Measurements from ENCODE around the gene PLD4.
A peak's percentile ranks its signal among the peaks of the same experiment; 100 is the strongest.

The PLD4 gene

DNA sequence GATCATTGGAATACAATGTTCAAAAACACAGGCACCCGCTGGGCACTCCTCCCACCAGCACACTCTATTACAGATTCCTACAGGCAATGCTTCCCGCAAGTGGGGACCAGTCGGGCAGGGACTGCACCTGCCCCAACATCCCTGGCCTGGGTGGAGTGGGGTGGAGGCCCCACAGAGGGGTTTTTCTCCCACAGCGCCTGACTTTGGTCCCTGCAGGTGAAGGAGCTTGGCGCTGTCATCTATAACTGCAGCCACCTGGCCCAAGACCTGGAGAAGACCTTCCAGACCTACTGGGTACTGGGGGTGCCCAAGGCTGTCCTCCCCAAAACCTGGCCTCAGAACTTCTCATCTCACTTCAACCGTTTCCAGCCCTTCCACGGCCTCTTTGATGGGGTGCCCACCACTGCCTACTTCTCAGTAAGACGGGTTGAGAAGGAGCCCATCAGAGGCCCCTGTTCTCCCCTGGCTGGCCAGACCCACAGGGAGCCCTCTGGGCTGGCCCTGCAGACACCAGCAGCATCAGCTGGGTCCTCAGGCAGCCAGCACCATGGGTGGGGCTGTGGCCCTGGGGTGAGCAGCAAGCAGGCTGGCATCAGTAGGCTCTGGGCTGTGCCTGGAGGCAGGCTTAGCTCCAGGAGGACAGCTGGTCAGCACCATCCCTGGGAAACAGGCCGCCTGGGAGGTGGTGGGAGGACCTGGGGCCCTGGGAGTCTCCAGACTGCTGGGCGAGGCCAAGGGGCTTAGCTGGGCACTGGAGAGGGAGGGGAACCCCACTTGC, 6.0 kb downstream of the PLD4 start:
- H3K79me1 ChIP-seq (replicated peaks; ENCODE audit: low read length, poor library complexity, severe bottlenecking): no peaks in the 10 kb centered on the region
- H3K18ac ChIP-seq (ENCODE audit: low read depth in 1 of 2, low read length in 2 of 2): no peak overlapping the region
- DNase-seq: no peak
- no peak overlapping the region for H3K23ac ChIP-seq (ENCODE audit: low read length in 2 of 2)
- H2BK15ac ChIP-seq (ENCODE audit: low read depth, poor library complexity, severe bottlenecking): no peak overlapping the region
- H4K8ac ChIP-seq (ENCODE audit: low read length): no peak overlapping the region
- H4K91ac ChIP-seq (ENCODE audit: low read length): no peak overlapping the region
- H3K4ac ChIP-seq (ENCODE audit: low read depth in 1 of 2, low read length in 2 of 2): no peak overlapping the region
- H3K27ac ChIP-seq (ENCODE audit: low read length, poor library complexity, severe bottlenecking): no peak overlapping the region
- no peak overlapping the region for H2AK5ac ChIP-seq (ENCODE audit: low read length, severe bottlenecking)
- WGBS: 81% methylated on average over 10 of the region's 10 CpGs
- H2BK12ac ChIP-seq (ENCODE audit: low read length in 2 of 2): no peak overlapping the region
- H2BK5ac ChIP-seq (ENCODE audit: low read depth, low read length, poor library complexity, severe bottlenecking): no peak overlapping the region
- H3K9ac ChIP-seq (ENCODE audit: low read length): no peak overlapping the region
- H3K27me3 ChIP-seq (ENCODE audit: control insufficient read depth in 1 of 2, insufficient read depth in 1 of 2, low read length in 2 of 2): peaks cover 32 to 39% of the 10 kb centered on the region in 2 experiments
- H3K4me3 ChIP-seq (ENCODE audit: insufficient read depth in 1 of 2, low read depth in 1 of 2, low read length in 2 of 2): no peak overlapping the region
- H3K14ac ChIP-seq (ENCODE audit: low read length in 2 of 2): no peak overlapping the region
- peaks cover 29% of the 10 kb centered on the region for H3K4me1 ChIP-seq (ENCODE audit: control insufficient read depth, insufficient read depth, low read depth, low read length)
- no peak overlapping the region for H2BK120ac ChIP-seq (ENCODE audit: low read depth, low read length)
- no peak overlapping the region for H3K4me2 ChIP-seq (ENCODE audit: low read length, poor library complexity, severe bottlenecking)
- no peaks in the 10 kb centered on the region for H3K9me3 ChIP-seq (ENCODE audit: control insufficient read depth, low read length)
- H2AFZ ChIP-seq (ENCODE audit: low read depth, low read length): no peak overlapping the region
- H3K36me3 ChIP-seq (ENCODE audit: control insufficient read depth in 1 of 2, insufficient read depth in 2 of 2, low read depth in 1 of 2, low read length in 2 of 2): peaks cover 0 to 3% of the 10 kb centered on the region in 2 experiments

DNA sequence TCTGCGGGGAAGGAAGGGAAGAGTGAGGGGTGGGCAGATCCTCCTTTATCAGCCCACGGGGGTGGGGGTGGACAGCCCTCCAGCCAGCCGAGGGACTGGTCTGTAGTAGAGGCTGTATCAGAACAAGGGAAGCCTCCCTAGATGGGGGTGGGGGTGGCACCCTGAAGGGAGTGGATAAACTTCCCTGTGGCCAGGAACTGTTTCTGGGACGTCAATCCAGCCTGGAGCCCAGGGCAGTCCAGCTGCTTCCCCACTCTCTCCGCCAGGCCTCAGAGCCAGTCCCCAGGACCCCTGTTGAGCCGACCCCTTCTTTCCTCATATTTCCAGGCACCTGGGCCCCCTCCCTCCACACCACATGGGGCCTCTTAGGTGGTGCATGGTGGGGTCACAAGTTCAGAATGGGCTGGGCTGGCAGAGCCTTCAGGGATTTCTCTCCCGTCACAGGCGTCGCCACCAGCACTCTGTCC, 6.7 kb downstream of the PLD4 start:
- no peak overlapping the region for H4K8ac ChIP-seq (ENCODE audit: low read length)
- no peak overlapping the region for H2AFZ ChIP-seq (ENCODE audit: low read depth, low read length)
- WGBS: 62% methylated on average over 8 of the region's 9 CpGs
- H3K18ac ChIP-seq (ENCODE audit: low read depth in 1 of 2, low read length in 2 of 2): no peak overlapping the region
- H2BK120ac ChIP-seq (ENCODE audit: low read depth, low read length): no peak overlapping the region
- peaks cover 23% of the 10 kb centered on the region for H3K4me1 ChIP-seq (ENCODE audit: control insufficient read depth, insufficient read depth, low read depth, low read length)
- no peak overlapping the region for H3K4ac ChIP-seq (ENCODE audit: low read depth in 1 of 2, low read length in 2 of 2)
- no peaks in the 10 kb centered on the region for H3K9me3 ChIP-seq (ENCODE audit: control insufficient read depth, low read length)
- no peak overlapping the region for H3K4me3 ChIP-seq (ENCODE audit: insufficient read depth in 1 of 2, low read depth in 1 of 2, low read length in 2 of 2)
- H2BK5ac ChIP-seq (ENCODE audit: low read depth, low read length, poor library complexity, severe bottlenecking): no peak overlapping the region
- no peak for DNase-seq
- no peak overlapping the region for H3K9ac ChIP-seq (ENCODE audit: low read length)
- no peak overlapping the region for H3K23ac ChIP-seq (ENCODE audit: low read length in 2 of 2)
- no peak overlapping the region for H2BK12ac ChIP-seq (ENCODE audit: low read length in 2 of 2)
- H2AK5ac ChIP-seq (ENCODE audit: low read length, severe bottlenecking): no peak overlapping the region
- H3K79me1 ChIP-seq (replicated peaks; ENCODE audit: low read length, poor library complexity, severe bottlenecking): no peaks in the 10 kb centered on the region
- no peak overlapping the region for H3K27ac ChIP-seq (ENCODE audit: low read length, poor library complexity, severe bottlenecking)
- no peak overlapping the region for H2BK15ac ChIP-seq (ENCODE audit: low read depth, poor library complexity, severe bottlenecking)
- H4K91ac ChIP-seq (ENCODE audit: low read length): no peak overlapping the region
- H3K27me3 ChIP-seq (ENCODE audit: control insufficient read depth in 1 of 2, insufficient read depth in 1 of 2, low read length in 2 of 2): peaks cover 36 to 39% of the 10 kb centered on the region in 2 experiments
- H3K4me2 ChIP-seq (ENCODE audit: low read length, poor library complexity, severe bottlenecking): no peak overlapping the region
- H3K36me3 ChIP-seq (ENCODE audit: control insufficient read depth in 1 of 2, insufficient read depth in 2 of 2, low read depth in 1 of 2, low read length in 2 of 2): peaks cover 0 to 3% of the 10 kb centered on the region in 2 experiments
- H3K14ac ChIP-seq (ENCODE audit: low read length in 2 of 2): no peak overlapping the region

DNA sequence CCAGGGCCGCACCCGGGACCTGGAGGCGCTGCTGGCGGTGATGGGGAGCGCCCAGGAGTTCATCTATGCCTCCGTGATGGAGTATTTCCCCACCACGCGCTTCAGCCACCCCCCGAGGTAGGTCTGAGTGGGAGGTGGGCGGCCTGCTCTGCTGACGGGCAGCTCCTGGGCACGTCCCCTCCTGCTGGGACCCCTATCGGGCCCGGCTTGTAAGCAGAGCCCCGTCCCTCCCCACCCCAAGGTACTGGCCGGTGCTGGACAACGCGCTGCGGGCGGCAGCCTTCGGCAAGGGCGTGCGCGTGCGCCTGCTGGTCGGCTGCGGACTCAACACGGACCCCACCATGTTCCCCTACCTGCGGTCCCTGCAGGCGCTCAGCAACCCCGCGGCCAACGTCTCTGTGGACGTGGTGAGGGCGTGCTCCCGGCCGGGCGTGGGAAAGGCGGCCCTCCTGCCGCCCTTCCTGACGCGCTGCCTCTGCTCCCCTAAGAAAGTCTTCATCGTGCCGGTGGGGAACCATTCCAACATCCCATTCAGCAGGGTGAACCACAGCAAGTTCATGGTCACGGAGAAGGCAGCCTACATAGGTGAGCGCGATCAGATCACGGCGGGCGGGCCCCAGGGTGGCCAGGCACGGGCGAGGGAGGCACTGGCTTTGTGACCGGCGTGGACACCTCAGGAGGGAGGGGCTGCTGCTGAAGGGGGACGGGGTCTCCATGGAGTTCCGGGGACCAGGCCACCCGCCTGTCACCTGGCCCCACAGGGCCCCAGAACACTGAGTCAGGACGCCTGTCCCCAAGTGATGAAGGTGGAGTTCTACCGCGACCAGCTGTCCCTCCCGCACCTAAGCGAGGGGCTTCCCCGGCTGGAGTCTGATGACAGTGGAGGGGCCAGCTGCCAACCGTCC, 7.3 kb downstream of the PLD4 start:
- Histone ChIP-seq H3K9ac (ENCODE audit: low read length) (no peak overlapping the region), H3K23ac (ENCODE audit: low read length in 2 of 2) (peak overlapping the region in 1 of 2 experiments; percentile 90), H3K27ac (ENCODE audit: low read length, poor library complexity, severe bottlenecking) (no peak overlapping the region), H4K91ac (ENCODE audit: low read length) (peak overlapping the region; percentile 47), H3K14ac (ENCODE audit: low read length in 2 of 2) (peak overlapping the region in 1 of 2 experiments; percentile 69), H2BK12ac (ENCODE audit: low read length in 2 of 2) (peak overlapping the region in 1 of 2 experiments; percentile 48), H3K79me1 (replicated peaks; ENCODE audit: low read length, poor library complexity, severe bottlenecking) (no peaks in the 10 kb centered on the region), H3K4me3 (ENCODE audit: insufficient read depth in 1 of 2, low read depth in 1 of 2, low read length in 2 of 2) (peak overlapping the region; percentile 12 to 69), H2AFZ (ENCODE audit: low read depth, low read length) (peak overlapping the region; percentile 11), H3K9me3 (ENCODE audit: control insufficient read depth, low read length) (no peaks in the 10 kb centered on the region), H2BK5ac (ENCODE audit: low read depth, low read length, poor library complexity, severe bottlenecking) (no peak overlapping the region), H3K27me3 (ENCODE audit: control insufficient read depth in 1 of 2, insufficient read depth in 1 of 2, low read length in 2 of 2) (peaks cover 36 to 39% of the 10 kb centered on the region in 2 experiments), H2BK15ac (ENCODE audit: low read depth, poor library complexity, severe bottlenecking) (peak overlapping the region; percentile 14), H3K4me1 (ENCODE audit: control insufficient read depth, insufficient read depth, low read depth, low read length) (peaks cover 17% of the 10 kb centered on the region), H3K36me3 (ENCODE audit: control insufficient read depth in 1 of 2, insufficient read depth in 2 of 2, low read depth in 1 of 2, low read length in 2 of 2) (peaks cover 2 to 3% of the 10 kb centered on the region in 2 experiments), H3K4ac (ENCODE audit: low read depth in 1 of 2, low read length in 2 of 2) (no peak overlapping the region), H2BK120ac (ENCODE audit: low read depth, low read length) (no peak overlapping the region), H3K4me2 (ENCODE audit: low read length, poor library complexity, severe bottlenecking) (peak overlapping the region; percentile 85), H3K18ac (ENCODE audit: low read depth in 1 of 2, low read length in 2 of 2) (no peak overlapping the region), H2AK5ac (ENCODE audit: low read length, severe bottlenecking) (no peak overlapping the region), H4K8ac (ENCODE audit: low read length) (no peak overlapping the region)
- WGBS: 23% methylated on average over 61 of the region's 64 CpGs
- no peak for DNase-seq
